Transverse colon (tissue), 3 donors: Measurements from ENCODE around the gene SLC43A3.

ENCODE experiments used
- POLR2A ChIP-seq: fragments of 450-650 bp; IDR thresholded peaks from one replicate; pipeline ENCODE4 v1.6.1; 2016; ENCODE audit warnings: antibody characterized with exemption, mild to moderate bottlenecking, moderate library complexity
- TF ChIP-seq, protein P1 (sequence below), 5 experiments: fragments of 200-600 bp in 3 of 5; fragments of 450-650 bp in 2 of 5; sonication (generic) in 3 of 5; IDR thresholded peaks; 1 replicate in 2 of 5; 2 replicates in 3 of 5; pipeline ENCODE4 v1.5.1; 2016 to 2017; ENCODE audit warnings: antibody characterized with exemption in 5 of 5, inconsistent platforms in 3 of 5, mild to moderate bottlenecking in 2 of 5, moderate library complexity in 1 of 5

DNA sequence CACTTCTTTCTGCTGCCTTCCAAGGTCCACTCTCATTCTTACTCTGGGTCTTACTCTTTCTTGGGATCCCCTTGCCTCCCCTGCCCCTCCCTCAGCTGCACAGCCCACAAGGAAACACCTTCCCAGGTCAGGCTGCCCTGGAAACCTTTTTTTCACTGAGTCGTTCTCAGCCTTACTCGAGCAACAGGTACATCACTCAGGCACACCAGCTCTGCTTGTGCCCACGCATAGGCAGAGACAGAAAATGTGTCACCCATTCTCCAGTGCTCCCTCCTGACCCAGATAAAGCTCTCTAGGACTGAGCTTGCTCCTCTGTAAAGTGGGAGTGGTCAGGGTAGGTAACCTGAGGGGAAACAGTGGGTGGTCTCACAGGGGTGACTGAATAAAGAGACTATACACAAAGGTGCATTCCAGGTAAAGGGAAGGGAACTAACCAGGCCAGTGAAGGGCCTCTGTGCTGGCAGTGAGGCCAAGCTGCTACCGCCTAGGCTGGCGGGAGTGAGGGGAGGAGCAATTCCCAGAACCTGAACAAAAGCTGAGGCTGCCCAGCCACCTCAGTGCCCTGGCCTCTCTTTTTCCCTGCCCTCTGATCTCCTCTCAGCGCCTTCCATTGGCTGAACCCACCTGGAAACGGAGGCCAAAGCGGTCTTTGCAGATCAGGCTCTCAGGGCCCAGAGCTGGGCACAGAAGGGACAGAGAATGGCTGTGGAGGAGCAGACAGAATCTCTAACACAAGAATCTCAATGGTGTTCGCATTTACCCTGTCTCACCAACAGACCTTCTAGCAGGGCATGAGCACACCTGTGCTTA lies 61.9 kb downstream of the SLC43A3 start:
- TF ChIP-seq, protein P1, sequence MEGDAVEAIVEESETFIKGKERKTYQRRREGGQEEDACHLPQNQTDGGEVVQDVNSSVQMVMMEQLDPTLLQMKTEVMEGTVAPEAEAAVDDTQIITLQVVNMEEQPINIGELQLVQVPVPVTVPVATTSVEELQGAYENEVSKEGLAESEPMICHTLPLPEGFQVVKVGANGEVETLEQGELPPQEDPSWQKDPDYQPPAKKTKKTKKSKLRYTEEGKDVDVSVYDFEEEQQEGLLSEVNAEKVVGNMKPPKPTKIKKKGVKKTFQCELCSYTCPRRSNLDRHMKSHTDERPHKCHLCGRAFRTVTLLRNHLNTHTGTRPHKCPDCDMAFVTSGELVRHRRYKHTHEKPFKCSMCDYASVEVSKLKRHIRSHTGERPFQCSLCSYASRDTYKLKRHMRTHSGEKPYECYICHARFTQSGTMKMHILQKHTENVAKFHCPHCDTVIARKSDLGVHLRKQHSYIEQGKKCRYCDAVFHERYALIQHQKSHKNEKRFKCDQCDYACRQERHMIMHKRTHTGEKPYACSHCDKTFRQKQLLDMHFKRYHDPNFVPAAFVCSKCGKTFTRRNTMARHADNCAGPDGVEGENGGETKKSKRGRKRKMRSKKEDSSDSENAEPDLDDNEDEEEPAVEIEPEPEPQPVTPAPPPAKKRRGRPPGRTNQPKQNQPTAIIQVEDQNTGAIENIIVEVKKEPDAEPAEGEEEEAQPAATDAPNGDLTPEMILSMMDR (IDR thresholded peaks at IDR 0.05) = no peak
- no peak for TF ChIP-seq POLR2A
